SIG-M5 treated with dmso at 0.1 percent for 504 hours (cell line): ENCODE results near the gene RXFP1.

Source experiments
- DNase-seq: peaks from one replicate; lab custom pipeline; 2025; ENCODE audit not compliant: unreplicated experiment; lab: John Stamatoyannopoulos, UW

Gene RXFP1

DNA sequence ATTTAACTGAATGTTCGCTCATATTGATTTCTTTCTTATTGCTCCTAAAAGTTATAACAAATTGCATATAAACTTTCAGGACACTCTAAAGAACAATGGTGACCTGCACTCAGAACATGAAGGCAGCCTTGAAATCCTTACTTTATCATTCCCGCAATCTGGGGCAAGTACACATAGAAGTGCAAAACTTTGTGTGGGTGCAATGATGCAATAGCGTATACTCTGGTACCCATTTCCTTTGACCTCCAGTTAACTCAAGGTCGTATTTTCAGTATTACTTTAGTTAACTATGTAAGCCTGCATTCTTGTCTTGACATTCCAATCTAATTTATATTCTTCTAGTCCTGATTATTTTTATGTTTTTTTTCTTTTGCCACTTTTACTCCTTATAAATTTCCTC is 85.3 kb downstream of the RXFP1 start:
- no peak for DNase-seq

DNA sequence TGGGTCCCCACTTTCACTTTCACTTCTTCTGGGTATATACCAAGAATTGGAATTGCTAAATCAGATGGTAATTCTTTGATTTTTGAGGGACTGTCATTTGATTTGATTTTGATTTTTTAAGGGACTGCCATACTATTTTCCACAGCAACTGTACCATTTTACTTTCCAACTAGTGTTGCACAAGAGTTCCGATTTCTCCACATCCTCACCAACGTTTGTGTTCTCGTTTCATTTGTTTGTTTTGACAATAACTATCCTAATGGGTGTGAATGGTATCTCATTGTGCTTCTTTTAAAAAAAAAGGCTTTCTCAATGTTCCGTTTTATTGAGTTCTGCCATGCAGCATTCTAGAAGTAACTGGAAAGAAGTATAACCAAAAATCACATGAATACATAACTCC is 87.4 kb downstream of the RXFP1 start:
- no peak for DNase-seq

GRCh38 chr4:158610790-158611189 is 89.1 kb downstream of the RXFP1 start:
- DNase-seq: peak; percentile 71

GRCh38 chr4:158613046-158613445 is 91.4 kb downstream of the RXFP1 start:
- no peak for DNase-seq

DNA sequence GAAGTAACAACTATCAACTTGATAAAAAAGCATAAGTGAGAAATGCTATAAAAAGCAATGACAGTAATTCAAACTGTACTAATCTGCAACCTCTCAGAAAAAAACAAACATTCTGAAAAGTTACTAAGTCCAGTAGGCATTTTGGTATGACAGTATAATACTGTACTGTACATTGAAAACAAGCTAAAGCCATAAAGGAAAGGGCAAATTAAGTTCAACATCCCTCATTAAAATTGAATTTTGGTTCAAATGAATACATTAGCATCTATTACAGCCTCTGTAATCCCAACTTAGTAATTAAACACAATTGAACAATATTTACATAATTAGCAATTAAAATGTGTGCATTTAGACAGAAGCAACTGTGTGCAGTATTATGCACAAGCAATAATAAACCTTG is 96.3 kb downstream of the RXFP1 start:
- no peak for DNase-seq

DNA sequence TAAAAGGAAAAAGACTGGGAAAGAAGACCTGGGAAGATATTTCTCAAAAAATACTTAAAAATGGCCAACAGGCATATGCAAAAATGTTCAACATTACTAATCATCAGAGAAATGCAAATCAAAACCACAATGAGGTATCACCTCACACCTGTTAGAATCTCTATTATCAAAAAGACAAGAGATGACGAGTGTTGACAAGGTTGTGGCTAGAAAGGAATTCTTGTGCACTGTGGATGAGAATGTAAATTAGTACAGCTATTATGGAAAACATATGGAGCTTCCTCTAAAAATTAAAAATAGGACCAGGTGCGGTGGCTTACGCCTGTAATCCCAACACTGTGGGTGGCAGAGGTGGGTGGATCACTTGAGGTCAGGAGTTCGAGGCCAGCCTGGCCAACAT is 100.0 kb downstream of the RXFP1 start:
- no peak for DNase-seq

GRCh38 chr4:158622251-158622650 is 100.6 kb downstream of the RXFP1 start:
- no peak for DNase-seq

DNA sequence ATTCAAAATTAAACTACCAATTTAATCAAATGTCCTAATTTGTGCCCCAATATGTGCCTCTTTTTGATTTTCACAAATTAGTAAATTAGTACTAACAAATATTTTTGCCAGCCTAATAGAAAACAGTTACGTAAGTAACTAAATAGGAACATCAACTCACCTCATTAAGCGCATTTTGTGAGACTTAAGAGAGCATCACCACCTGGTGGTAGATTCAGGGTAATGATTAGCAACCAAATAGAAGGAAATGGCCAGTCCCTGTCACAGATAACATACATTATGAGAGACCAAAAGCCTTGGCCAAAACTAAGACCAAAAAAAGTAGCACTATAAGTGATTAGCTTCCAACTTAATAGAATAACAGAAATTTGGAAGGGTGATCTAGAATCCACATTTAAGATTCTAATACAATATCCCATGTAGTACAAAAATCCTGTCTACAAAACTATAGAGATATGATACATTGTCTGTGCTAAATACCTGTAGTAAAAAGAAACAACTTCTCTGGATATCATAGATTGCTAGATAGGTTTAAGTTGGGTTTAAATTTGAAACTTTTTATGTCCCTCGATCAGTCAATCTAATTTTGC is 103.3 kb downstream of the RXFP1 start:
- DNase-seq: peak; percentile 61

DNA sequence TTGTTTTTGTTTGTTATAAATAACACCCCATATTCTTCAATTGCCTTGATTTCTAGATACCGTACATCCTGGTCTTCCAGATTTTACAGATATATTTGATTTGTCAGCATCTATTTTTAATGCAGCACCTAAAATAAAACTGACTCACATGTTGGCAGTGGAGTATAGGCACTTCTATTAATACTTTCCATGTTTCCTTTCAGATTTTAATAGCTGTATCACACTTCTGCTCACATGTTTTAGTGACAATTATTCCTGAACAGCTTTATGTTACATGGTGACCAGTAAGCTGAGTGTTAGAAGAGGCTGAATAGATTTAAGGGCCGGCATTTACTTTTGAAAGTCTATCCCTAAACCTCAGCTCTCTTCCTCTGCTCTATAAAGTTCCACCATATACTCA is 103.9 kb downstream of the RXFP1 start:
- DNase-seq: no peak

DNA sequence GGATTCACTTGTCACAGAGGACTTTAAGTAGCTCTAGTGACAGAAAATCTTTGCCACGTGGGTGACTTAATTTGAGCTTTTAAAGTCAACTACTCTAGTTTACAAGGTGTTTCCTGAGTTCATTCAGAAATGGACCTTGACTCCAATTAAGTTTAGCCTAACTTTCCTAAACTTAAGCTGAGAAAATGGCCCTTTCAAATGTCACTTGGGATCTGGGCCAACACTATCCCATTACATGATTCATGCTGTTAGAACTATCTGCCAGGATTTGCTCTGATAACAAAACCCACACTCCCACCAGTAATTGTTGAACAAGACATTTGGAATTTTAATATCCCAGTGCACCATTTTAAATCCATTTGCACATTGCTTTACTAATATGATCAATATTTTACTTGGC is 109.2 kb downstream of the RXFP1 start:
- DNase-seq: no peak

DNA sequence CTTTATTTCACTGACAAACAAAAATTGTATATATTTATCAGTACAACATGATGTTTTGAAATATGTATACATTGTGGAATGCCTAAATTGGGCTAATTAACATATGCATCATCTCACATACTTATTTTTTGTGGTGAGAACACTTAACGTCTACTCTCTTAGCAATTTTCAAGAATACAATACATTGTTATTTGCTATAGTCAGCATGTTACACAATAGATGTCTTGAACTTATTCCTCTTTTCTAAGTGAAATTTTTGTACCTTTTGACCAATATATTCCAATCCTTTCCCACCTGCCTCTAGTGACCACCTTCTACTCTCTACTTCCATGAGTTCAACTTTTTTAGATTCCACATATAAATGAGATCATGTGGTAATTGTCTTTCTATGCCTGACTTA is 114.9 kb downstream of the RXFP1 start:
- DNase-seq: no peak

GRCh38 chr4:158644356-158644755 is 122.7 kb downstream of the RXFP1 start:
- no peak for DNase-seq

GRCh38 chr4:158644760-158645159 is 123.1 kb downstream of the RXFP1 start:
- DNase-seq: no peak

GRCh38 chr4:158649111-158649680 is 127.5 kb downstream of the RXFP1 start:
- no peak for DNase-seq

- DNase-seq: no peak
Observed at GRCh38 chr4:158652920-158653319, 131.2 kb downstream of the RXFP1 start.

DNA sequence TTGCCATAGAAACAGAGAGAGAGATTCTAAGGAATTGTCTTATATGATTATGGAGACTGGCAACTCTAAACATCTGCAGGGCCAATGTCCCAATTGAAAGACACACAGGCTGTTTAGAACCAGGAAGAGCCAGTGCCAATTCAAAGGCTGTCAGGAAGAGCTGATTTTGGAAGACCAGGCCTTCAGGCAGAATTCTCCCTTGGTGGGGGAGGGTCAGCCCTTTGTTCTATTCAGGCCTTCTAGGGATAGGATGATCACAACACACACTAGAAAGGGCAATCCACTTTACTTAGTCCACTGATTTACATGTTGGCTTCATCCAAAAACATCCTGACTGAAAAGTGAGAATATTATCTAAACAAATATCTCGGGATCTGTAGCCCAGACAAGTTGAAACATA is 134.8 kb downstream of the RXFP1 start:
- DNase-seq: no peak

DNA sequence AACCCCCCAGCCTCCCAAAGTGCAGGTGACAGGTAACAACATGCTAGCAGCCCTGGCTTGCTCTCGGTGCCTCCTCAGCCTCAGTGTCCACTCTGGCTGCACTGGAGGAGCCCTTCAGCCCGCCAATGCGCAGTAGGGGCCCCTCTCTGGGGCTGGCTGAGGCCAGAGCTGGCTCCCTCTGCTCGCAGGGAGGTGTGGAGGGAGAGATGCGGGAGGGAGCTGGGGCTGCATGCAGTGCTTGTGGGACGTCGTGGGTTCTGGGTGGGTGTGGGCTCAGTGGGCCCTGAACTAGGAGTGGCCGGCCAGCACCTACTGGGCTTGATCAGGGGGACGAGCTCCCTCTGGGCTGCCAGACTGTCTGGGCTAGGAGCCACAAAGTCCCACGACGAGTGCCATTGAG is 135.6 kb downstream of the RXFP1 start:
- no peak for DNase-seq

- peak; percentile 42 for DNase-seq
Observed at GRCh38 chr4:158663255-158663654, 141.6 kb downstream of the RXFP1 start.

- DNase-seq: peak; percentile 75
Observed at GRCh38 chr4:158663707-158664625, 142.3 kb downstream of the RXFP1 start.

DNA sequence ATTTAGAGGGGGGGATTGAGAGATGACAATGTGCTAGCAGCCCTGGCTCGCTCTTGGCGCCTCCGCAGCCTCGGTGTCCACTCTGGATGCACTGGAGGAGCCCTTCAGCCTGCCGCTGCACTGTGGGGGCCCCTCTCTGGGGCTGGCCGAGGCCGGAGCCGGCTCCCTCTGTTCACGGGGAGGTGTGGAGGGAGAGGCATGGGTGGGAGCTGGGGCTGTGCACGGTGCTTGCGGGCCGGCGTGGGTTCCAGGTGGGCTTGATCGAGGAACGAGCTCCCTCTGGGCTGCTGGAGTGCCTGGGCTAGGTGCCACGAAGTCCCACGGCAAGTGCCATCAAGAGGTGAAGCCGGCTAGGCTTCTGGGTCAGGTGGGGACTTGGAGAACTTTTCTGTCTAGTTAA is 143.1 kb downstream of the RXFP1 start:
- no peak for DNase-seq

GRCh38 chr4:158666892-158667291 is 145.2 kb downstream of the RXFP1 start:
- DNase-seq: no peak

DNA sequence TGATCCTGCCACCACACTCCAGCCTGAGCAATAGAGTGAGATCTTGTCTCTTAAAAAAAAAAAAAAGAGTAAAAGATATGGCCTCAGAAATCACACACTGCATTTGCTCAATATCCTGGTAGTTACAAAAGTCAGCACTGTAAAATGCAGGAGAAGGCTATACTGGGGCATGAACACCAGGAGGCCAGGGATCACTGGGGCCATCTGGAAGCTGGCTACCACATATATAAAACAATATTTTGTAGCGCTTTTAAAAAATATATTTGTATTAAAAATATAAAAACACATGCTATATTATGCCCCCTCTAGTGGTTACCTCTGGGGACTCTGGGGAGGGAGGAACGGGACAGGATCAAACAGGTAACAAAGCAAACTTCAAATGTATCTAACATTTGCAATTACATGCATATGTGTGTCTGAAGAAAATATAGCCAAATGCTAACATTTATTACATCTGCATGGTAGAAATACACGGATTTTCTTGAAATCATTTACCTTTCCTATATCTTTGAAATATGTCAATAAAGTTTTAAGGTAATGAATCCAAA is 146.0 kb downstream of the RXFP1 start:
- peak; percentile 73 for DNase-seq
